NB4 (cell line): ENCODE results near the gene FRYL.
"Not testable (repeated sequence)": the region's sequence is repeated elsewhere in the genome, so short reads cannot be mapped to it uniquely, and the experiment has no call there.

ENCODE experiments used
- DNase-seq: peaks from one replicate; pipeline ENCODE4 v3.0.0; 2010; ENCODE audit warnings: low read depth
- H3K4me3 ChIP-seq: one replicate; pipeline ENCODE4 v1.5.1; 2011; ENCODE audit warnings: mild to moderate bottlenecking, low read depth, low read length, moderate library complexity
- CTCF ChIP-seq: IDR thresholded peaks from one replicate; pipeline ENCODE4 v1.5.1; 2012; ENCODE audit warnings: low read depth, low read length
- MAX ChIP-seq: IDR thresholded peaks from 2 replicates; pipeline ENCODE4 v1.6.1; 2011; ENCODE audit warnings: low read depth, low read length
- MYC ChIP-seq: IDR thresholded peaks from 2 replicates; pipeline ENCODE4 v1.6.1; 2011; ENCODE audit warnings: low read depth, low read length
- POLR2A ChIP-seq: IDR thresholded peaks from 2 replicates; pipeline ENCODE4 v1.6.1; 2011; ENCODE audit warnings: mild to moderate bottlenecking; ENCODE audit not compliant: insufficient read length; ENCODE audit errors: extremely low read depth

FRYL gene

GRCh38 chr4:48766131-48766792 lies 13.8 kb downstream of the FRYL start:
- no peak overlapping the region for H3K4me3 ChIP-seq
- DNase-seq = no peak

GRCh38 chr4:48762408-48762807 lies 17.7 kb downstream of the FRYL start:
- DNase-seq = no peak
- H3K4me3 ChIP-seq = no peak overlapping the region
- TF ChIP-seq MAX = no peak
- TF ChIP-seq MYC = no peak
- TF ChIP-seq CTCF = no peak
- TF ChIP-seq POLR2A = no peak

More at GRCh38 chr4:48766131-48766792, 13.8 kb downstream of the FRYL start:
- TF ChIP-seq CTCF (no peak), POLR2A (no peak), MAX (no peak), MYC (no peak)

GRCh38 chr4:48761286-48761685 lies 18.8 kb downstream of the FRYL start:
- TF ChIP-seq CTCF (no peak), MYC (no peak), POLR2A (no peak), MAX (no peak)
- DNase-seq = no peak
- no peak overlapping the region for H3K4me3 ChIP-seq

GRCh38 chr4:48758703-48759102 lies 21.4 kb downstream of the FRYL start:
- H3K4me3 ChIP-seq, DNase-seq: not testable (repeated sequence)

GRCh38 chr4:48756689-48757220 lies 23.3 kb downstream of the FRYL start:
- no peak for DNase-seq
- no peak for TF ChIP-seq MAX
- TF ChIP-seq POLR2A = no peak
- TF ChIP-seq CTCF = no peak
- no peak for TF ChIP-seq MYC
- H3K4me3 ChIP-seq = no peak overlapping the region

GRCh38 chr4:48755281-48755680 lies 24.8 kb downstream of the FRYL start:
- TF ChIP-seq POLR2A (no peak), MAX (no peak), MYC (no peak), CTCF (no peak)
- DNase-seq = no peak
- no peak overlapping the region for H3K4me3 ChIP-seq
